Dermis blood vessel endothelial cell (primary cell): Measurements from ENCODE around the gene ABR. TPM values are rescaled to one million over a fixed set of nuclear protein-coding genes. Genes with fewer than 3 reads are reported as not detected.
"Not testable (repeated sequence)": the region's sequence is repeated elsewhere in the genome, so short reads cannot be mapped to it uniquely, and the experiment has no call there.

ENCODE experiments used
- DNase-seq: peaks from one replicate; pipeline ENCODE4 v3.0.0; 2010
- total RNA-seq: library from RNA; depleted of rRNA; stranded (reverse); fragments of >200 nt; gene quantifications from 2 replicates; pipeline ENCODE4 v1.2.3, GENCODE V29; 2014

ABR gene
- total RNA-seq, 1 donor from 2014 or later = 38.5 TPM

DNA sequence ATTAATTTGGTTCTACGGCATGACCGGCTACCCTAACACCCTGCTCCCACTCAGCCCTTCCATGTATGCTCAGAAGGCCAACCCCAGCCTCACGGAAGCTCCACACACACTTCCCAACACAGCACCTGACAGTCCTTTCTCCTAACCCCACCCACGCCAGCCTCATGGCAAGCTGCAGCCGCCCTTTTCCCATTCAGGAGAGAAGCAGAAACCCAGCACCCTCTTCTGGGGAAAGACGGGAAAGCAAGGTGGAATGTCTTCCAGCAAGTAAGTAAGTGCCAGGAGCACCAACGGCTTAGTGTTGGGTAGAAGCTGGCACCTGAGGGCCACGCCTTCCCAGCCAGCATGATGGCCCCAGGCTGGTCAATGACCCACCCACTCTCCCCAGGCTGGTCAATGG is 32.1 kb downstream of the ABR start:
- peak; percentile 83 for DNase-seq

DNA sequence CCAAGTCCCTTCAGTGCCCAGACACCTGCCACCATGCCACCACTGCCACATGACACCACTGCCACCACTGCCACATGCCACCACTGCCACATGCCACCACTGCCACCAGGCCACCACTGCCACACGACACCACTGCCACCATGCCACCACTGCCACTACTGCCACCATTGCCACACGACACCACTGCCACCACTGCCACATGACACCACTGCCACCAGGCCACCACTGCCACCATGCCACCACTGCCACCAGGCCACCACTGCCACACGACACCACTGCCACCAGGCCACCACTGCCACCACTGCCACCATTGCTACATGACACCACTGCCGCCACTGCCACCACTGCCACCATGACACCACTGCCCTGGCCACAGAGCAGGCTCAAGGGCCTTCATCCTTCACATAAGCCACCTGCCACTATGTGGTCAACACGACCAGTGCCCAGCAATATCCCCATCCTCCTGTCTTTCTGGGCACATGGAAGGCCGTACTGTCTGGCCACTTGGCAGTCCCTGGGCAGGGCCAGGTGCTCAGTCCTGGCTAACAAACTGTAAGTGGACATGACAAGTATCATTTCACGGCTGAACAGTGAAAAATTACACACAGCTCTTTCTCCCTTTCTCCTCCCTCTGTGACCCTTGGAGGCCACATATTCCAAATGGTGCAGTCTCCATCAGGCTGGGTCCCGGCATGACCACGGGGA is 33.1 kb downstream of the ABR start:
- DNase-seq = no peak

DNA sequence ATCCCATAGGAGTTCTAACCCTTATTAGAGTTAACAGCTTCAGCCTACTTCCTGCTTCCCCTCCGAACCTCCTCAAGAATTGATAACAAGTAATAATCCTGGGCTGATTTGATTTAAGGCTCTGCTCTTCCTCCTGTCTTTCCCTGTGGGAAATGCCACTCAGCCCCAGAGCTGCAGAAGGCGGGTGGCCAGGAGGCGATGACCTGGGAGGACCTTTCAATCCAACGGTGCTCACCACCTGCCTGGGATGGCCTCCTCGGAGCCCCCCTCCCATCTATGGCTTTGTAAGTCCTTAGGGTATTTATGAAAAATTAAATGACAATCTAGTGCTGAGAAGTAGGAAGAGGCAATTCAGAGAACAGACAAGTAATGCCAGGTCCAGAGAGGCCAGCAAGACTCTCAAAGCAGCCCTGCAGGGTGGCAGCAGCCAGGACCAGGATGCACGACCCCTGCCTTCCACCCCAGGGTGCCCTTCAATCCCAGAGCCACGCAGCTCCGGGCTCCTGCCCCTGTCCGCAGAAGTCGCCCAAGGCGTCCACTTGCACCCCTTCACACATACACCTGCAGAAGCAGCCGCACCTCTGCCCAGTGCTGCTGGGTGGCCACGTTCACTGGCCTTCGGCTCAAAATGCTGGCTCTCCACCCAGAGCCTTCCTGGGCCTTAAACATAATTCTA is 34.3 kb downstream of the ABR start:
- DNase-seq = no peak

DNA sequence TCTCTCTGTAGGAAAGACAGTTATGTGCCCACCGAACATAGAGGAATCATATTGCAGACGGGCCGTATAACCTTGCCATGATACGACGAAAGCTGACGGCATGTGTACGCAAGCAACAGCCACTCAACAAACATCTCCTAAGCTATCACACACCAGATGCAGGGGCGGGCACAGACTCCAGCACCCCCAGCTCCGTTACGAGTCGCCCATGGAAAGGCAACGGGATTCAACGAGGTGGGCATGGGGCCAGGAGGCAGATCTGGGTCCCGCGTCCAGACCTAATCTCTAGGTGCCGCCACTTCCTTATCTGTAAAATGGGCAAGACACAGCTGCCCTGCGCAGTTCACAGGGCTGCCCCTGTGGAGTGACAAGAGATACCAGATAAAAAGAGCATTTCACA is 35.6 kb downstream of the ABR start:
- no peak for DNase-seq

DNA sequence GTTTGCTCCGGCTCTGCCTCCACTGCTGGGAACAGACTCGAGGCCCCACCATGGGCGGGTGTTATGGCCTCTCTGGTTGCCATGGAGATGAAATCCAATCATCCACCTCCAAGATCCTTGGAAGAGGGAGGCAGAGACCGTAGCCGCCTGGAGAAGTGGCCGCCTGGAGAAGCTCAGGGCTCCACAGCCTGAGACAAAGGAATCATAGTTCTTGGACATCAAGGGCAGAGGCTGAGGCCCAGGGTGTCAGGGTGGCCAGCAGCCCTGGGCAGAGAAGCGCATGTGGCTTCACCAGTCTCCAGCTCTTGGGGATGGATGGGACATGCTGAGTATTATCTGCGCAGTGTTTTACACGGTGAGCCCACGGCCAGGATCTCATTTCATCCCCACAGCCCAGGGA is 36.2 kb downstream of the ABR start:
- no peak for DNase-seq

DNA sequence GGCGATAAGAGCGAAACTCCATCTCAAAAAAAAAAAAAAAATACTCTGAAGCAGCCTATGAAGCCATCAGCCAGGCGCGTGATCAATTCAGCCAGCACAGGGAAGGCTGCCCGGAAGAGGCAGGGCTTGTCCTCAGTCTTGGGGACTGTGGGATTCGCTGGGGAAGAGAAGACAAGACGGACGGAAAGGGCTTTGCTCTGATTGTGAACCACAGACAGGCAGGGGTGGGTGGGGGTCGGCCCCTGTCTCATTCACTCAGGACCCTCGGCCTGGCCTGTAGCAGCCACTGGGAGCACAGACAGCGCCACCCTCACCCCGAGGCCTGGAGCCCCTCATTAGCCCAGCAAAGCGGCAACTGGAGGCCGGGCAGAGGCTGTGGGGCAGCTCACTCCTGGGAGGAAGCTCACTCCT is 37.2 kb downstream of the ABR start:
- no peak for DNase-seq

DNA sequence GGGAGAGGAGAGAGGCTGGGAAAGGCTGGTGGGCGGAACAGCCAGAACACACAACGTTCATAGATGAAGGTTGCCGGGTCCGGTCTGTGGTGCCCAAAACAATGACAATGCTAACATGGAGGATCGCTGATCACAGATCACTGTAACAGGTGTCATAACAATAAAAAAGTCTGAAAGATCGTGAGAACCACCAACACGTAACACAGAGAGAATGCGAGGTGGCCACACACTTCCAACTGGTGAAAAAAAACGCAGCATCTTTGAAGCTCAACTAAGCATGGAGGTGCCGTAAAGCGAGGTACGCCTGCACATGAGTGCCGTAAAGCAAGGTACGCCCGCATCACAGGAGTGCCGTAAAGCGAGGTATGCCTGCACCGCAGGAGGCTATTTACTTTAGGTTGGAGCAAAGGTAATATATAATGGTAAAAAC is 42.3 kb downstream of the ABR start:
- DNase-seq = peak; percentile 41

DNA sequence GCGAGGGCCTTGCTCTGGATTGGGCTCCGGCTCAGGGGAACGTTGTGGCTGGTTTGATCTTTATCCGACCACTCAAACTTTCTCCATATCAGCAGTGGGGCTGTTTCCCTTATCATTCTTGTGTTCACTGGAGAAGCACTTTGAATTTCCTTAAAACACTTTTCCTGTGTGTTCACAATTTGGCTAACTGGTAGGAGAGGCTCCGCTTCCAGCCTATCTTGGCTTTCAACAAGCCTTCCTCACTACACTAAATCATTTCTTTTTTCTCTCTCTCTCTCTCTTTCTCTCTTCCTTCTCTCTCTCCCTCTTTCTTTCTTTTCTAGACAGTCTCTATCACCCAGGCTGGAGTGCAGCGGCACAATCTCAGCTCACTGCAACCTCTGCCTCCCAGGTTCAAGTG is 43.0 kb downstream of the ABR start:
- DNase-seq = no peak

DNA sequence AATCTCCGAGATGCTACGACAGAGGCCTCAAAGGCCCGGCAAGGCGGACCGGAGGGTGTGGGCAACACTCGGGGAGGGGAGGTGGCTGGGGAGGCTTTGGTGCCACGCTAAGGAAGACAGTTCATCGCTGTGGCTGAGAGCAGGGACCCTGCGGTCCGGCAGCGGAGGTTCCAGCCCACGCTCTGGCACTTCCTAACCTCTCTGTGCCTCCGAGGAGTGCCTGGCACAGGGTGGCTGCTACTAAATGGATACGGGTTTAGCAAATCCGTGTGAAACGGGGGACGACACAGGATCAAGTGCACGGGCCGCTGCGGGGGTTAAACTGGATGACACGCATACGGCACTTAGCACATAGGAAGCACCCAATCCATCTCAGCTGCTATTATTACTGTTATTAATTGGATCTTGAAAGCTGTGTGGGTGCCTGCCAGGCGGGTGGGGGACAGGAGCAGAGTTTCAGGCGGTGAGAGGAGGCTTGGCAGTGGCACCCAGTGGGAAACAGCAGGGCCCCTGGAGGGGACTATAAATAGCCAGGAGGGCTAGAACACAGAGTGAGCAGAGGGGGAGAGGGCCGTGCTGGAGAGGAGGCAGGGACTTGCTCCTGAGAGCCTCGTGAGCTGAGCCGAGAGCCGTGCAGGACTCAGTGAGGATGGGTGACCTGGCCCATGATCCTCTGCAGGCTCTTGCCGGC is 45.0 kb downstream of the ABR start:
- no peak for DNase-seq

DNA sequence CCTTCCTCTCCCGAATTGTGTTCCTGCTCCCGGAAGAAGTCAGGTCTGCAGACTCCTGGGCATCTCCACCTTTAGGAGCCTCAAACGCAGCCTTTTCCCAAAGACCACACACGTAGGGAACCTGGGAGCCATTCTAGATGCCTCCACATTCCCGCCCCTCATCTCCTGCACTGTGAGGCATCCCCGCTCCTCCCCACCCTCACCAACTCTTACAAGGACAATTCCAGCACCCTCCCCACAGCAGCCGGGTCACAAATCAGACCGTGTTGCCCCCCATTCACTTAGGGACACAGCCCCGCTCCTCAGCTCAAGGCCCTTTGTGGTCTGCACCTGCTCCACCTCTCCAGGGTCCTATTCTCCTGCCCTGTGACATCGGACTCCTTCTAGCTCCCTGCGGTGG is 49.6 kb downstream of the ABR start:
- no peak for DNase-seq

DNA sequence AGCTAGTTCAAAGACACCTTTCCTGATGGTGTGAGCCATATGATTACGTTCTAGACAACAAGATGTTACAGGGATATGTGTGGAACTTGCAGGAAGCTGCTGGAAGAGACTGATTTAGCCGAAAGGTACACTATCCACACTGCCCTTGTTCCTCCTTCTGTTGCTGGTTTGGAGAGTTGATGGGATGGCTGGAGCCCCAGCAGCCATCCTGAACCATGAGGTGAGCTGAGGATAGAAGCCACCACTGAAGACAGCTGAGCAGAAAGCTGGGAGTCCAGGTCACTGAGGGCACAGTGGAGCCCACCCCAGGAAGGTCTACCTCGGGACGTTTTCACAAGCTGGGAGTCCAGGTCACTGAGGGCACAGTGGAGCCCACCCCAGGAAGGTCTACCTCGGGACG is 51.3 kb downstream of the ABR start:
- DNase-seq = not testable (repeated sequence)

DNA sequence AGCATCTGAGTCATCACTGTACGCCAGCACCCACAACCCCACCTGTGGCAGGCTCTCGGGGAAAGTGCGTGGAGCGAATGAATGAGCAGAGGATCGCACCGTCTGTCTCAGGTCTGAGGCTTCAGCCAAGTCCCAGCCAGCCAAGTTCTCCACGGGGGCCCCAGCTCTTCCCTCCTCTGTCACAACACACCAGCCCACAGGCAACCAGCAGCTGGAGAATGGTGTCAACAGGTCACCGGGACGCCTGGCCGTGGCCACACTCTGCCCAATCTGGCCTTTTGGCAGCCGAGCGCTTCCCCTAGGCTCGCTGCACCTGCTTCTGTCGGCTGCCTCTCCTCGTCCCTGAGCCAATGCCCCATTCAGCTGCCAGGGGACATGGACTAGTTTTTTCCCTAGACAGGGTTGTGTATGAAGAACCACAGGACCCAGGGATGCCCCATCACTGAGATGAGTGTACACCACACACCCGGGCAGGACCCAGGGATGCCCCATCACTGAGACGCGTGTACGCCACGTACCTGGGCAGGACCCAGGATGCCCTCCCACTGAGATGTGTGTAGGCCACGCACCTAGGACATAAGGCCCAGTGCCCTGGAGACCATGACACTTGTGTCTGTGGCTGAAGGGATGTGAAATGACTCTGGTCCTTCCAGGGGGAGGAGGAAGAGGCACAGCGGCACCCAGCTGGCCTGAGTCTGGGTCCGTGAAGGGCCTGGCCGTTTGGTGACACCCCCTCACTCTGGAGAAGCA is 52.8 kb downstream of the ABR start:
- DNase-seq = no peak

DNA sequence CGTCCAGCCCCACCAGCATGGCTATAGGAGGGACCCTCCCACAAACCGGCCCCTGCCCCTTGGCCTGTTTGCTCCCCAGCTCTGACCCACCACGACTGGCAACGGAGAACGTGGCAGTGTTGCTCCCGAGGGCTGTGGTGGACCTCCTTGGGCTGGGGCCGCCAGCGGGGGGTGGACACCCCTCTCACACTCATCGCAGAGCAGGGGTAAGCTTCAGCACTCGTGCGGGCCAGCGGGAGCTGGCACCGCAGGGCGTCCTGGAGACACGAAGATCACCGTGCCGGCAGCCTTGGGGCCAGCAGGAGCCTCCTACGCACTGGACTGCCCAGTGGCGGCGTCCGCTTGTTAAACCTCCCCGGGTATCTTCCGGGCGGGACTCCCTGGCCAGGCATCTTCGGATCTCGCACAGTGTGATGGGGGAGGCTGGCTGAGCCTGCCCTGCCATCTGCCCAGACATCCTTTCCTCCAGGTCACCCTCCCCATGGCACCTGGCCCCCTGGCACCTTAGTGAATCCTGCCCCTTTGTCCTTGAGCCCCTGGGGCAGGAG is 53.5 kb downstream of the ABR start:
- no peak for DNase-seq

DNA sequence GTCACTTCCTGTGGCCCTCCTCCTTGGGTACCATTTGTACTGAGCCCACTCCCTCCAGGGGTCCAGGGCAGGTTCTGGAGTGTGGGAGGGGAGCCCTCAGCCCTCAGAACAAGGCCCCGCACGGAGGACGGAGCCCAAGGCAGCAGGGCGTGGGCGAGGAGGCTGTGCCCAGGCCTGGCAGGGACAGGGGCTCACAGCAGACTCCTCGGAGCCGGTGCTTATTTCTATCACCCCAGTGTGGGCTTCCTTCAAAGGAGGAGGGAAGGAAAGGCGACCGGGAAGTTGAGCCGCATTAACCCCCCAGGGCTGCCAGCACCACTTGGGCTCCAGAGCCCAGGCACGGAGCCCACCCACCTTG is 54.0 kb downstream of the ABR start:
- no peak for DNase-seq

DNA sequence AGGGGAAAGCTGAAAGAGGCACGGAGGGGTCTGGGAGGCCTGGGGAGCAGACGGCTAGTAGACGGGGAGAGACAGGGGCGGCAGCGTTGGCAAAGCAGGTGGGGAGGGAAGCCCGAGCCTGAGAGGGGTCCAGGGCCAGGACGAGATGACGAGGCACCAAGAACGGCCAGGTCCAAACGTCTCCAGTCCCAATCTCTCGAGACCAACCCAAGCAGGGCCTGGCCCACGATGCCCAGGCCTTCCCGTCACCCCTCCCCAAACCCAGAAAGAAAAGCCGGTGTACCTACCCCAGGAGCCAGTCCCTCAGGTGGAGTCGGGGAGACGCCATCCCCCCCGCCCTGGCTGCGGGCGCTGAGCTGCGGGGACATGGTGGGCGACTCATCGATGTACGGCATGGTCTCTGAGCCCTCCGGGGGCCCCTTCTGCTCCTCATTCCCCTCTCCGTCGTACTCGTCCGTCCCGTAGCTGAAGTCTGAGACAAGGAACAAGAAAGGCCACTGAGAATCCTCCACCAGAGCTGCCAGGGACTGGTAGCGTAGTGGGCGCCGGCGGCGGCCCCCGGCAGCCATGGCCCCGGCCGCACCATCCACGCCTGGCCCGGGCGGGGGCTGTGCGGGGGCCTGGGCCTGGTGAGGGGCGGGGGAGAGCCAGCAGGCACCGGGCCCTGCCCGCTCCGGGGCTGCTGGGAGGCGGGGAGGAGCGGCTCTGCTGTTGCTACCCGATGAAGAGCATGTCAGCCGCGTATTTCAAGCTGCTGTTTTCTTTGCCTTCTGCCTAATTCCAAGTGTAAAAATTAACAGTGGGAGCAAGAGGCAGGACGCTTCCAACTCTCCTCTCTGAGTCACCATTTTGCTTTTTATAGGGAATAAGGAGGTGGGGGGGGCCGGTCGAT is 54.6 kb downstream of the ABR start:
- no peak for DNase-seq

DNA sequence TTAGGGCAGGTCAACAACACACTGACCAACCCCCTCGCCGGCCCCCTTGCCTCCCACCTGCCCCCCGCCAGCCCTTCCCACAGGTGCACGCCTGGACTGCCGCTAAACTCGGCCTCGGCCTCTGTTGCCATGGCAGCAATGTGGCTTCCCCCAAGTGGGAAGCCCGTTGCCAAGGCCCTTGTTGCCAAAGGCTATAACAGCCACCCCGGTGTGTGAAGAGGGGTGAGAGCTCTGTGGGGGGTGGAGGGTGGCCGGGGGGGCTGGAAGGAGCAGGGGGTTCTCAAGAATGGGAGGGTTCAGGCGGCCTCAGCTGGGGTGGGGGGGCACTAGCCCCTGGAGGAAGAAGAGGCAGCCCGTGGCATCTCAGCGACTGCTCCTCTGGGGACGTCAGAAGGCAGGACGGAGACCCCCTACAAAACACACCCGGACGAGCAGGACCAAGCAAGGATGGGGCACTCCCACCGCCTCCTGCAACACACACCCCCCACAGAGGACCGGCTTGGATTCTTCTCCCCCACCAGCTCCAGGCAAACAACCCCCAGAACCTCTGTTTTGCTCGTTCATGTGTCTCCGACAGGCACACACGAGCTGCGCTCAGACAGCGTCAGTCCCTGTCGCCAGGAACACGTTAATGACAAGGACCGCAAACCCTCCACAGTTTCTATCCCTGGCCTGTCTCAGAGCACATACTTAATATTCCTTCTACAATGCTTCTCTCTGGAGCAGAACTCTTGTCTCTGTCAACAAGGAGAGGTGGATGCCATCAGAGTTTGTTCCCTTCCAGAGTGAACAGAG is 55.7 kb downstream of the ABR start:
- no peak for DNase-seq

DNA sequence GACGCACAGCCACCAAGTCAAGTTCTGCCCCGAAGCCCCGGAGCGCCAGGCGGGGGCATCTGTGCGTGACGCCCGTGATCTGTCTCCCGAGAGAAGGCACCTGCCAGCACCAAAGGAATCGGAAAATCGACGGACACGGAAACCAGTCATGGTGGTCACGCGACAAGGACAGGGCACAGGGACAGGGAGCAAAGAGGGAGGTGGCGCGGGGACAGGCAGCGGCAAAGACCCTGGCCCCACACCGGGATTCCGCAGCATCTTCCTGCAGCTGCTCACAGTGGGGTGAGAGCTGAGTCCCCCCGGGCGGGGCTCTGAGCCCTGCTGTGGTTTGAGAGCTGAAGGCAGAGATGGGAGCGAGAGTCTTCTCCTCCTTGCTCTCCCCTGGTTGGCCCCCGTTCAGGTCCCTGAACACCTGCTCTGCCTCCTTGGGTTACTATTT is 56.4 kb downstream of the ABR start:
- DNase-seq = no peak

DNA sequence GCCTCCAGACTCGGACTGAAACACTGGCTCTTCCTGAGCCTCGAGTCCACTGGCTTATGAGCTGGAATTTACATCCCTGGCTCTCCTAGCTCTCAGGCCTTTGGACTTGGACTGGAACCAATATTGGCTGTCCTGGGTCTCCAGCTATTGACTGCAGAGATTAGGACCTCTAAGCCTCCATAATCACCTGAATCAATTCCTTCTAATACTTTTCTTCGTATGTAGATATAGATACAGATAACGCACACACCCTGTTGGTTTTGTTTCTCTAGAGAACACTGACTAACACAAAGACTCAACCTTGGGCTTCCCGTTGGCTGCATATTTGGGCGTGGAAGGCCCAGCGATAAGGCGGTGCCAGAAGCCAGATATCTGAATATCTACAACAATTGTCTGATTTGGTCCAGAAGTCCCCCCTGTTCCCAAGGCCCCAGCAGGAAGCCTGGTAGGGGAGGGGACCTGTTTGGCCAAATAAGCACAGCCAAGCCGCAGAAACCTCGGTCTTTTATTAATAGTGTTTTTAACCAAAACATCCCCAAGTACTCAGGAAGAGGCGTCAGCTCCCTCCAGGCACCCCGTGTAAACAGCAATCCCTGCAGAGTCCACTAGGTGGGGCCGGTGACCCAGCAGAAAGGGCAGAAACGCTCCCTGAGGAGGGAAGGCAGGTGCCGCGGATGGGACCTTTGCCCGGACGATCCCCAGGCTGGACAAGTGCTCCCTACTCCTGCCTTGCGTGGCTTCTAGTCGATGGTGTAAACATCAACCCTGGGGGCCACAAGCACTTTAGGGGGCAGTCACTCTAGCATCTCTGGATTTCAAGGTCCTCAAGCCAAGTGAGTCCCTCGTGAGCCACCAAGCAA is 57.0 kb downstream of the ABR start:
- DNase-seq = peak; percentile 86

DNA sequence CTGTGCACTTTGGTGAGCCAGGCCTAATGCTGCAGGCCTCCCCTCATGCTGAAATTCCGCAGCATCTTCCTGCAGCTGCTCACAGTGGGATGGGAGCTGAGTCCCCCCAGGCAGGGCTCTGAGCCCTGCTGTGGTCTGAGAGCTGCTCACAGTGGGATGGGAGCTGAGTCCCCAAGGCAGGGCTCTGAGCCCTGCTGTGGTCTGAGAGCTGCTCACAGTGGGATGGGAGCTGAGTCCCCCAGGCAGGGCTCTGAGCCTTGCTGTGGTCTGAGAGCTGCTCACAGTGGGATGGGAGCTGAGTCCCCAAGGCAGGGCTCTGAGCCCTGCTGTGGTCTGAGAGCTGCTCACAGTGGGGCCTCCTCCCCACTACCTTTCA is 58.4 kb downstream of the ABR start:
- DNase-seq = not testable (repeated sequence)
